GM12874 (cell line): Measurements from ENCODE around the gene SIRT4.

ENCODE experiments used
- CTCF ChIP-seq: IDR thresholded peaks from 2 replicates; pipeline ENCODE4 v1.5.1; 2011; ENCODE audit warnings: low read depth, mild to moderate bottlenecking, control low read depth, low read length, moderate library complexity; ENCODE audit not compliant: insufficient read depth

Gene SIRT4

GRCh38 chr12:120321382-120322202, 19.5 kb downstream of the SIRT4 start:
- TF ChIP-seq CTCF = no peak

- TF ChIP-seq CTCF = no peak
Observed at GRCh38 chr12:120323772-120324171, 21.7 kb downstream of the SIRT4 start.

- no peak for TF ChIP-seq CTCF
Observed at GRCh38 chr12:120324841-120325417, 22.8 kb downstream of the SIRT4 start.

GRCh38 chr12:120327593-120327992, 25.5 kb downstream of the SIRT4 start, which contains the start of gene PLA2G1B:
Gene PLA2G1B, minus strand, starts transcription at chr12:120327779. Its CDS starts 26 bp downstream, at chr12:120327753.
- no peak for TF ChIP-seq CTCF

- no peak for TF ChIP-seq CTCF
Observed at GRCh38 chr12:120328228-120328627, 26.1 kb downstream of the SIRT4 start.

GRCh38 chr12:120331390-120331789, 29.3 kb downstream of the SIRT4 start:
- TF ChIP-seq CTCF = no peak

GRCh38 chr12:120332041-120332440, 29.9 kb downstream of the SIRT4 start:
- no peak for TF ChIP-seq CTCF
